GM12878 (cell line): ENCODE data around the gene PTPRM. TPM values are rescaled to one million over a fixed set of nuclear protein-coding genes. Genes with fewer than 3 reads are reported as not detected.

Experiments used
- ATAC-seq: fragments of 200-7000 bp; cut with Tn5 transposase; 3 replicates; pipeline ENCODE4 v1.9.1; 2020; ENCODE audit warnings: mild to moderate bottlenecking, moderate library complexity
- BruUV-seq: library from RNA; stranded (reverse); fragments of 400-500 nt; replicated peaks from 2 replicates; lab custom pipeline; 2021; lab: Mats Ljungman, UMichigan
- CTCF ChIA-PET: fragments of 300-600 bp; sonication (Branson Sonifier 250); formaldehyde crosslinking; extraction: SDS; loops from one replicate; lab custom pipeline; 2021; ENCODE audit warnings: inconsistent platforms; lab: Yijun Ruan, JAX
- POLR2A ChIA-PET: fragments of 350-600 bp; formaldehyde crosslinking; extraction: SDS; loops from one replicate; lab custom pipeline; 2021; ENCODE audit warnings: inconsistent platforms; lab: Charles Lee
- RAD21 ChIA-PET: fragments of 300-600 bp; sonication (Branson Sonifier 250); formaldehyde crosslinking; loops from one replicate; lab custom pipeline; 2023; ENCODE audit warnings: antibody characterized with exemption; ENCODE audit not compliant: unreplicated experiment; lab: Charles Lee
- SMC1A ChIA-PET: fragments of 300-600 bp; sonication (Branson Sonifier 250); formaldehyde crosslinking; loops from one replicate; lab custom pipeline; 2023; ENCODE audit not compliant: unreplicated experiment, uncharacterized antibody; lab: Charles Lee
- DNase-seq: peaks from one replicate; pipeline ENCODE4 v3.0.0-alpha.2; 2011; ENCODE audit warnings: low read depth, low spot score
- FAIRE-seq: peaks from 3 replicates; lab custom pipeline; 2011; peaks lifted over from hg19 to GRCh38; lab: Jason Lieb, UNC
- H2AFZ ChIP-seq: 2 replicates; pipeline ENCODE4 v1.6.0; 2011; ENCODE audit warnings: low read depth, low read length, control low read depth; ENCODE audit not compliant: control insufficient read depth
- H3K27ac ChIP-seq: 2 replicates; pipeline ENCODE4 v1.5.1; 2011; ENCODE audit warnings: control low read depth; ENCODE audit not compliant: control insufficient read depth, insufficient read depth
- H3K27me3 ChIP-seq, 2 experiments: replicated peaks in 1 of 2; 2 replicates each; pipeline versions ENCODE4 v1.6.0 to v1.6.1; 2011; ENCODE audit warnings: low read length in 1 of 2; ENCODE audit not compliant: control insufficient read depth in 2 of 2, insufficient read depth in 2 of 2
- H3K36me3 ChIP-seq, 2 experiments: 2 replicates each; pipeline ENCODE4 v1.5.1; 2011; ENCODE audit warnings: low read length in 1 of 2; ENCODE audit not compliant: control insufficient read depth in 2 of 2, insufficient read depth in 2 of 2
- H3K4me1 ChIP-seq: 2 replicates; pipeline ENCODE4 v1.6.1; 2011; ENCODE audit warnings: mild to moderate bottlenecking, low read length, moderate library complexity, mixed read lengths; ENCODE audit not compliant: control insufficient read depth, insufficient read depth
- H3K4me2 ChIP-seq: 2 replicates; pipeline ENCODE4 v1.6.0; 2011; ENCODE audit warnings: control low read depth; ENCODE audit not compliant: control insufficient read depth, insufficient read depth
- H3K4me3 ChIP-seq: fragments of 200-600 bp; sonication (generic); 2 replicates; pipeline ENCODE4 v1.5.1; 2016
- H3K79me2 ChIP-seq: 2 replicates; pipeline ENCODE4 v1.6.0; 2011; ENCODE audit warnings: low read length; ENCODE audit not compliant: control insufficient read depth, insufficient read depth
- H3K9ac ChIP-seq: 2 replicates; pipeline ENCODE4 v1.8.0; 2011; ENCODE audit warnings: low read length, control low read depth, mixed read lengths; ENCODE audit not compliant: control insufficient read depth, insufficient read depth
- H3K9me3 ChIP-seq: replicated peaks from 3 replicates; pipeline ENCODE4 v1.5.1; 2011; ENCODE audit warnings: mild to moderate bottlenecking, low read length; ENCODE audit not compliant: control insufficient read depth, insufficient read depth
- H4K20me1 ChIP-seq: 2 replicates; pipeline ENCODE4 v1.6.0; 2011; ENCODE audit not compliant: control insufficient read depth, insufficient read depth
- CEBPB ChIP-seq, 2 experiments: fragments of 150-350 bp in 1 of 2; IDR thresholded peaks; 2 replicates each; pipeline ENCODE4 v1.6.1; 2012 to 2014; ENCODE audit warnings: low read depth in 2 of 2, low read length in 2 of 2, borderline replicate concordance in 1 of 2, inconsistent platforms in 1 of 2
- CTCF ChIP-seq, 3 experiments: IDR thresholded peaks in 2 of 3; conservative IDR thresholded peaks in 1 of 3; 2 replicates each; pipeline ENCODE4 v1.5.1; 2011; ENCODE audit warnings: low read depth in 3 of 3, low read length in 3 of 3, mild to moderate bottlenecking in 3 of 3, control low read depth in 2 of 3, moderate library complexity in 2 of 3, inconsistent platforms in 1 of 3, mixed read lengths in 1 of 3; ENCODE audit not compliant: control insufficient read depth in 2 of 3, insufficient read depth in 1 of 3; ENCODE audit errors: extremely low read depth in 1 of 3
- HCFC1 ChIP-seq: fragments of 150-350 bp; IDR thresholded peaks from 2 replicates; pipeline ENCODE4 v1.6.1; 2014; ENCODE audit warnings: low read length
- KAT2A ChIP-seq: conservative IDR thresholded peaks from 2 replicates; pipeline ENCODE4 v1.6.1; 2011; ENCODE audit warnings: low read depth, low read length; ENCODE audit not compliant: control insufficient read depth
- NBN ChIP-seq: fragments of 450-650 bp; IDR thresholded peaks from 2 replicates; pipeline ENCODE4 v1.6.1; 2016
- NR2C2 ChIP-seq: IDR thresholded peaks from 2 replicates; pipeline ENCODE4 v1.6.1; 2011; ENCODE audit warnings: borderline replicate concordance, low read depth; ENCODE audit not compliant: control insufficient read depth, insufficient read length
- PAX5 ChIP-seq: IDR thresholded peaks from 2 replicates; pipeline ENCODE4 v1.6.1; 2011; ENCODE audit warnings: low read depth, low read length, borderline replicate concordance
- POU2F2 ChIP-seq: IDR thresholded peaks from 3 replicates; pipeline ENCODE4 v1.6.1; 2011; ENCODE audit warnings: low read depth, mild to moderate bottlenecking, low read length, borderline replicate concordance
- RUNX3 ChIP-seq: IDR thresholded peaks from 2 replicates; pipeline ENCODE4 v1.6.1; 2012; ENCODE audit warnings: low read length, inconsistent platforms
- SKIL ChIP-seq: fragments of 450-650 bp; IDR thresholded peaks from 2 replicates; pipeline ENCODE4 v1.6.1; 2017; ENCODE audit warnings: mild to moderate bottlenecking, low read depth, inconsistent platforms; ENCODE audit not compliant: poor library complexity, severe bottlenecking
- TCF3 ChIP-seq: IDR thresholded peaks from 2 replicates; pipeline ENCODE4 v1.6.1; 2012; ENCODE audit warnings: low read depth, mild to moderate bottlenecking, low read length, borderline replicate concordance; ENCODE audit not compliant: insufficient read depth
- TCF7 ChIP-seq: IDR thresholded peaks from 2 replicates; pipeline ENCODE4 v1.6.1; 2014; ENCODE audit warnings: antibody characterized with exemption, borderline replicate concordance
- WGBS: methylation state at CpG from one replicate; pipeline ENCODE4 v1.1.6; 2016; ENCODE audit warnings: low lambda C conversion rate; ENCODE audit not compliant: insufficient replicate concordance, insufficient coverage; ENCODE audit errors: missing lambda C conversion rate; 5-methylcytosine and 5-hydroxymethylcytosine counted together
- in situ Hi-C: fragments of 300-500 bp; cut with MboI; formaldehyde crosslinking; loops from 9 replicates; pipeline ENCODE4 v1.14.3; 2018; ENCODE audit warnings: mixed read lengths
- intact Hi-C: fragments of 100-400 bp; cut with micrococcal nuclease; formaldehyde crosslinking; loops from one replicate; pipeline ENCODE4 v1.14.2; 2022; ENCODE audit not compliant: unreplicated experiment
- polyA plus RNA-seq, 11 experiments: library from polyadenylated mRNA; depleted of rRNA in 4 of 11; unstranded in 6 of 11; stranded (reverse) in 5 of 11; fragments of >200 nt; fragmentation: Nextera tagmentation in 4 of 11; fragmentation: Illumina TruSeq in 1 of 11; extraction: Ambion mirVana in 4 of 11; extraction: Trizol in 1 of 11; gene quantifications; 1 replicate in 1 of 11; 2 replicates in 10 of 11; pipeline versions ENCODE4 v1.2.1 to v1.2.3, GENCODE V29; 2011 to 2016; ENCODE audit warnings: inconsistent platforms in 2 of 11, missing spikeins in 2 of 11, low read depth in 1 of 11
- total RNA-seq, 4 experiments: library from RNA; depleted of rRNA in 3 of 4; stranded (reverse); fragments of >200 nt in 3 of 4; fragmentation: Illumina TruSeq in 1 of 4; extraction: Trizol in 1 of 4; gene quantifications; 2 replicates each; pipeline versions ENCODE4 v1.2.1 to v1.2.3, GENCODE V29; 2013 to 2021

PTPRM gene
- total and polyA plus RNA-seq, 10 of the 15 experiments (the other 5 are each of a cell fraction or from before 2014, with no cell fraction given), result 0.07 to 22.6 (median 0.60) TPM

- FAIRE-seq (no peak), ATAC-seq (no peak), DNase-seq (no peak)
- no peaks in the 10 kb centered on the region for H3K9me3 ChIP-seq
- no peak overlapping the region for H3K4me3 ChIP-seq
- no peak for TF ChIP-seq TCF7
- no peak for TF ChIP-seq HCFC1
- TF ChIP-seq SKIL, result no peak
- TF ChIP-seq NR2C2, result no peak
- no peak for TF ChIP-seq PAX5
- TF ChIP-seq KAT2A, result no peak
- TF ChIP-seq CEBPB (IDR thresholded peaks at IDR 0.05; ENCODE audit: borderline replicate concordance in 1 of 2, low read depth in 2 of 2, low read length in 2 of 2), result no peak
- no peak for TF ChIP-seq CTCF (IDR thresholded peaks at IDR 0.05 in 2 of 3, conservative IDR thresholded peaks at IDR 0.05 in 1 of 3; ENCODE audit: control insufficient read depth in 2 of 3, extremely low read depth in 1 of 3, insufficient read depth in 1 of 3, low read depth in 3 of 3, low read length in 3 of 3)
- TF ChIP-seq NBN, result no peak
- no peak for TF ChIP-seq POU2F2
- no peak for TF ChIP-seq RUNX3
- TF ChIP-seq TCF3, result no peak
- no peaks in the 10 kb centered on the region for H3K4me1 ChIP-seq
- ChIA-PET RAD21 (no interaction called here), SMC1A (interaction anchor here (0.8 kb wide), 1 partner anchor 29 kb away, joined by 3 read pairs; no protein-coding TSS in a partner anchor), POLR2A (no interaction called here), CTCF (interaction anchor here (0.6 kb wide), 1 partner anchor 800 kb away, joined by 3 read pairs; no protein-coding TSS in a partner anchor)
- no peak overlapping the region for H3K9ac ChIP-seq
- no peak overlapping the region for H3K4me2 ChIP-seq
- H3K36me3 ChIP-seq, result no peaks in the 10 kb centered on the region
- no peaks in the 10 kb centered on the region for H3K79me2 ChIP-seq
- in situ Hi-C loops (no loop called here), intact Hi-C loops (no loop called here)
- H4K20me1 ChIP-seq, result no peaks in the 10 kb centered on the region
- no peak overlapping the region for H2AFZ ChIP-seq
- no TSS peak for BruUV-seq
- whole genome bisulfite sequencing, result 38% methylated on average over 6 of the region's 6 CpGs
- H3K27ac ChIP-seq, result no peak overlapping the region
- H3K27me3 ChIP-seq, result no peaks in the 10 kb centered on the region; a peak in 2 of 4 replicates
These were observed 329.8 kb downstream of the PTPRM start for GRCh38 chr18:7896805-7897518.
